H9 (cell line): ENCODE results near the gene ZNRF4. TPM values are rescaled to one million over a fixed set of nuclear protein-coding genes. Genes with fewer than 3 reads are reported as not detected.

Source experiments
- DNase-seq: peaks from one replicate; pipeline ENCODE4 v3.0.0-alpha.2; 2017
- H2AFZ ChIP-seq: one replicate; pipeline ENCODE4 v1.6.1; 2013; ENCODE audit warnings: mild to moderate bottlenecking, low read length, control low read depth, moderate library complexity
- H2AK5ac ChIP-seq: 2 replicates; pipeline ENCODE4 v1.6.1; 2013; ENCODE audit warnings: low read length, control low read depth, mixed read lengths; ENCODE audit not compliant: insufficient read length
- H2BK120ac ChIP-seq: one replicate; pipeline ENCODE4 v1.6.1; 2013; ENCODE audit warnings: low read depth, mild to moderate bottlenecking, low read length, control low read depth, inconsistent platforms; ENCODE audit not compliant: poor library complexity, severe bottlenecking
- H2BK12ac ChIP-seq: 2 replicates; pipeline ENCODE4 v1.6.1; 2013; ENCODE audit warnings: low read length, control low read depth, mixed read lengths, low read depth; ENCODE audit not compliant: insufficient read length
- H2BK15ac ChIP-seq: 2 replicates; pipeline ENCODE4 v1.6.1; 2013; ENCODE audit warnings: low read depth, low read length, control low read depth
- H2BK20ac ChIP-seq: one replicate; pipeline ENCODE4 v1.6.1; 2013; ENCODE audit warnings: low read depth, mild to moderate bottlenecking, low read length, control low read depth, inconsistent platforms; ENCODE audit not compliant: poor library complexity, severe bottlenecking
- H2BK5ac ChIP-seq: 2 replicates; pipeline ENCODE4 v1.6.1; 2013; ENCODE audit warnings: low read length, control low read depth, mixed read lengths; ENCODE audit not compliant: insufficient read length
- H3K14ac ChIP-seq: 2 replicates; pipeline ENCODE4 v1.6.1; 2013; ENCODE audit warnings: low read length, control low read depth; ENCODE audit not compliant: insufficient read depth
- H3K18ac ChIP-seq: 2 replicates; pipeline ENCODE4 v1.6.1; 2013; ENCODE audit warnings: low read depth, mild to moderate bottlenecking, mixed read lengths, low read length, control low read depth; ENCODE audit not compliant: insufficient read length
- H3K23ac ChIP-seq: 2 replicates; pipeline ENCODE4 v1.6.1; 2013; ENCODE audit warnings: low read length, control low read depth, mixed read lengths, low read depth; ENCODE audit not compliant: insufficient read length
- H3K23me2 ChIP-seq: 2 replicates; pipeline ENCODE4 v1.6.1; 2013; ENCODE audit warnings: low read depth, mild to moderate bottlenecking, mixed read lengths, low read length, control low read depth; ENCODE audit not compliant: insufficient read length, poor library complexity, severe bottlenecking
- H3K27ac ChIP-seq: 2 replicates; pipeline ENCODE4 v1.5.1; 2013; ENCODE audit warnings: low read length, control low read depth, mixed read lengths, low read depth; ENCODE audit not compliant: insufficient read length
- H3K27me3 ChIP-seq: 2 replicates; pipeline ENCODE4 v1.6.1; 2013; ENCODE audit warnings: low read length, control low read depth, inconsistent platforms; ENCODE audit not compliant: insufficient read depth
- H3K4ac ChIP-seq: 2 replicates; pipeline ENCODE4 v1.6.1; 2013; ENCODE audit warnings: low read depth, mild to moderate bottlenecking, control low read depth, inconsistent platforms, low read length, moderate library complexity
- H3K4me1 ChIP-seq: 2 replicates; pipeline ENCODE4 v1.6.1; 2013; ENCODE audit warnings: low read length, control low read depth, inconsistent platforms; ENCODE audit not compliant: insufficient read depth
- H3K4me2 ChIP-seq: 2 replicates; pipeline ENCODE4 v1.6.1; 2013; ENCODE audit warnings: low read length, control low read depth, mixed read lengths; ENCODE audit not compliant: insufficient read length, insufficient read depth
- H3K56ac ChIP-seq: 2 replicates; pipeline ENCODE4 v1.6.1; 2013; ENCODE audit warnings: low read depth, mild to moderate bottlenecking, mixed read lengths, low read length, control low read depth; ENCODE audit not compliant: insufficient read length
- H3K79me1 ChIP-seq: 2 replicates; pipeline ENCODE4 v1.6.1; 2013; ENCODE audit warnings: low read depth, mild to moderate bottlenecking, moderate library complexity, low read length, control low read depth, inconsistent platforms; ENCODE audit not compliant: insufficient read depth, poor library complexity, severe bottlenecking
- H3K79me2 ChIP-seq: 2 replicates; pipeline ENCODE4 v1.6.1; 2013; ENCODE audit warnings: low read length, control low read depth, inconsistent platforms; ENCODE audit not compliant: insufficient read depth
- H3K9ac ChIP-seq: 2 replicates; pipeline ENCODE4 v1.6.1; 2013; ENCODE audit warnings: low read length, control low read depth, mixed read lengths; ENCODE audit not compliant: insufficient read length; ENCODE audit errors: extremely low read depth
- H3K9me3 ChIP-seq: one replicate; pipeline ENCODE4 v1.6.1; 2013; ENCODE audit warnings: low read depth, low read length, inconsistent platforms; ENCODE audit not compliant: control insufficient read depth
- H3T11ph ChIP-seq: one replicate; pipeline ENCODE4 v1.6.1; 2013; ENCODE audit warnings: mild to moderate bottlenecking, low read length, control low read depth, inconsistent platforms
- H4K20me1 ChIP-seq: one replicate; pipeline ENCODE4 v1.6.1; 2013; ENCODE audit not compliant: control insufficient read depth, insufficient read length, insufficient read depth
- H4K5ac ChIP-seq: 2 replicates; pipeline ENCODE4 v1.6.1; 2013; ENCODE audit warnings: low read depth, mild to moderate bottlenecking, mixed read lengths, low read length, control low read depth; ENCODE audit not compliant: insufficient read length
- H4K8ac ChIP-seq: replicated peaks from 2 replicates; pipeline ENCODE4 v1.6.1; 2013; ENCODE audit warnings: low read length, control low read depth, mixed read lengths, low read depth; ENCODE audit not compliant: insufficient read length
- H4K91ac ChIP-seq: 2 replicates; pipeline ENCODE4 v1.6.1; 2013; ENCODE audit warnings: low read depth, mild to moderate bottlenecking, moderate library complexity, mixed read lengths, low read length, control low read depth; ENCODE audit not compliant: insufficient read length
- H3K27ac Mint-ChIP-seq, 3 experiments: 2 replicates in 2 of 3; 3 replicates in 1 of 3; pipeline ENCODE4 v1.8.0; 2020 to 2021; ENCODE audit warnings: mixed read lengths in 3 of 3, mild to moderate bottlenecking in 1 of 3, moderate library complexity in 1 of 3
- H3K27me3 Mint-ChIP-seq: 2 replicates; pipeline ENCODE4 v1.8.0; 2021; ENCODE audit warnings: low read depth, mild to moderate bottlenecking, moderate library complexity, mixed read lengths
- H3K36me3 Mint-ChIP-seq, 3 experiments: 2 replicates in 2 of 3; 3 replicates in 1 of 3; pipeline ENCODE4 v1.8.0; 2020 to 2021; ENCODE audit warnings: low read depth in 3 of 3, mixed read lengths in 3 of 3; ENCODE audit not compliant: insufficient read depth in 1 of 3
- H3K4me1 Mint-ChIP-seq, 2 experiments: 2 replicates each; pipeline ENCODE4 v1.8.0; 2020; ENCODE audit warnings: mixed read lengths in 2 of 2
- H3K4me3 Mint-ChIP-seq, 2 experiments: 2 replicates in 1 of 2; 3 replicates in 1 of 2; pipeline ENCODE4 v1.8.0; 2020 to 2021; ENCODE audit warnings: mild to moderate bottlenecking in 2 of 2, mixed read lengths in 2 of 2, moderate library complexity in 1 of 2
- H3K9me3 Mint-ChIP-seq, 2 experiments: 2 replicates in 1 of 2; 3 replicates in 1 of 2; pipeline ENCODE4 v1.8.0; 2020; ENCODE audit warnings: mild to moderate bottlenecking in 2 of 2, mixed read lengths in 2 of 2, moderate library complexity in 1 of 2
- CTCF ChIP-seq: fragments of 200-600 bp; sonication (generic); conservative IDR thresholded peaks from 3 replicates; pipeline ENCODE4 v1.8.0; 2021; ENCODE audit warnings: antibody characterized with exemption, mild to moderate bottlenecking
- WGBS: extraction: QIAGEN DNeasy Blood & Tissue Kit; methylation state at CpG from one replicate; pipeline ENCODE4 v1.1.7; 2013; ENCODE audit warnings: missing lambda C conversion rate, low lambda C conversion rate, mixed read lengths; ENCODE audit not compliant: insufficient read length; ENCODE audit errors: extremely low coverage; 5-methylcytosine and 5-hydroxymethylcytosine counted together
- total RNA-seq: library from RNA; stranded (reverse); gene quantifications from 2 replicates; pipeline ENCODE4 v1.2.1, GENCODE V29; 2021

The ZNRF4 gene
- total RNA-seq, 1 experiment from 2014 or later, result not detected

DNA sequence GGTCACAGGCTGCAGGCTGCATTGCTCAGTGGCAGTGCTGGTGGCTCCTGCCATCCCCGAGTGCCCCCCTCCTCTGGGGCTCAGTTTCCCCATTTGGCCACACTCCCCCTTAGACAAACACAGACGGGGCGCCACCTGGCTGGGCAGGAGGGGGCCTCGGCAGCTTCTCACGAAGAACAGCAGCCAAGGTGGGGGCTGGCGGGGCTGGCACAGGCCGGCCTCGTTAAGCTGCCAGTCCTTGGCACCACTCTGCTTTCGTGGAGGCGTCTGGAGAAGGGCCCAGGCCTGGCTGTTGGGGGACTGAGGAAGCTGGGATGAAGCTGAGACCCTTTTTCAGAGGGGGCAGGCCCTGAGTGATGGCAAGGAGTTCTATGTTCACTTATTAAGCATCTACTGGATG, 3.7 kb upstream of the ZNRF4 start:
- no peaks in the 10 kb centered on the region for H3K9me3 ChIP-seq
- no peak for TF ChIP-seq CTCF
- Mint-ChIP-seq H3K27me3 (peaks cover 54% of the 10 kb centered on the region), H3K4me1 (peaks cover 0 to 8% of the 10 kb centered on the region in 2 experiments; a peak in 3 of 4 replicates), H3K4me3 (no peak overlapping the region), H3K9me3 (peaks cover 0 to 3% of the 10 kb centered on the region in 2 experiments; a peak in 1 of 5 replicates), H3K36me3 (no peaks in the 10 kb centered on the region; a peak in 1 of 7 replicates), H3K27ac (no peak overlapping the region)
- no peak overlapping the region for H2BK5ac ChIP-seq
- H3K4me2 ChIP-seq, result no peak overlapping the region
- no peak overlapping the region for H3K27ac ChIP-seq
- H3T11ph ChIP-seq, result no peak overlapping the region
- no peaks in the 10 kb centered on the region for H3K79me1 ChIP-seq
- H2BK12ac ChIP-seq, result no peak overlapping the region
- no peaks in the 10 kb centered on the region for H3K23me2 ChIP-seq
- H3K27me3 ChIP-seq, result no peaks in the 10 kb centered on the region
- no peak overlapping the region for H3K9ac ChIP-seq
- no peaks in the 10 kb centered on the region for H3K4me1 ChIP-seq
- no peak overlapping the region for H2BK20ac ChIP-seq
- no peaks in the 10 kb centered on the region for H4K20me1 ChIP-seq
- no peak overlapping the region for H2AK5ac ChIP-seq
- H3K14ac ChIP-seq, result no peak overlapping the region; the same call in 1 of the 2 replicates
- no peak overlapping the region for H2AFZ ChIP-seq
- WGBS, result no CpG with 5 or more reads among the region's 10 CpGs
- no peak overlapping the region for H4K5ac ChIP-seq
- H4K91ac ChIP-seq, result no peak overlapping the region
- H4K8ac ChIP-seq, result no peak overlapping the region
- no peak overlapping the region for H3K18ac ChIP-seq
- no peak overlapping the region for H3K56ac ChIP-seq
- DNase-seq, result no peak
- no peak overlapping the region for H3K23ac ChIP-seq
- no peak overlapping the region for H2BK120ac ChIP-seq
- H3K79me2 ChIP-seq, result no peaks in the 10 kb centered on the region
- H2BK15ac ChIP-seq, result no peak overlapping the region
- no peak overlapping the region for H3K4ac ChIP-seq
